Stomach (tissue), 9 donors: Measurements from ENCODE around the gene ARSJ. TPM values are rescaled to one million over a fixed set of nuclear protein-coding genes. Genes with fewer than 3 reads are reported as not detected.
A peak's percentile ranks its signal among the peaks of the same experiment; 100 is the strongest.

ENCODE experiments used
- DNase-seq, 2 donors: peaks; one replicate each; pipeline versions ENCODE4 v3.0.0 to v3.0.0-alpha.2; 2013 to 2019
- H3K27ac ChIP-seq, 5 donors: fragments of 200-600 bp in 4 of 5; sonication (generic) in 4 of 5; one replicate each; pipeline ENCODE4 v1.5.1; 2013 to 2019; ENCODE audit warnings: mild to moderate bottlenecking in 1 of 5, moderate library complexity in 1 of 5
- H3K27me3 ChIP-seq, 3 donors: fragments of 200-600 bp; sonication (generic); one replicate each; pipeline ENCODE4 v1.5.1; 2017 to 2019; ENCODE audit warnings: mixed run types in 1 of 3
- H3K36me3 ChIP-seq, 4 donors: fragments of 200-600 bp; sonication (generic); 1 replicate in 3 of 4; 2 replicates in 1 of 4; pipeline ENCODE4 v1.5.1; 2016 to 2019
- H3K4me1 ChIP-seq, 4 donors: fragments of 200-600 bp; sonication (generic); one replicate each; pipeline ENCODE4 v1.5.1; 2016 to 2019
- H3K4me3 ChIP-seq, 4 donors: fragments of 200-600 bp; sonication (generic) in 3 of 4; one replicate each; pipeline ENCODE4 v1.5.1; 2016 to 2019; ENCODE audit warnings: mild to moderate bottlenecking in 1 of 4
- H3K9me3 ChIP-seq, 4 donors: fragments of 200-600 bp; sonication (generic); one replicate each; pipeline ENCODE4 v1.5.1; 2016 to 2019
- CTCF ChIP-seq, 7 experiments: fragments of 450-650 bp in 4 of 7; fragments of 200-600 bp in 3 of 7; sonication (generic) in 3 of 7; IDR thresholded peaks; one replicate each; pipeline ENCODE4 v1.5.1; 2016 to 2019; ENCODE audit warnings: antibody characterized with exemption in 7 of 7, control low read depth in 2 of 7, mild to moderate bottlenecking in 1 of 7
- EP300 ChIP-seq: sonication (generic); formaldehyde crosslinking; IDR thresholded peaks from one replicate; pipeline ENCODE4 v1.6.1; 2017; ENCODE audit warnings: antibody characterized with exemption
- POLR2A ChIP-seq, 4 donors: fragments of 450-650 bp; IDR thresholded peaks; one replicate each; pipeline ENCODE4 v1.6.1; 2016; ENCODE audit warnings: antibody characterized with exemption in 4 of 4, control low read depth in 2 of 4, mild to moderate bottlenecking in 1 of 4, moderate library complexity in 1 of 4
- POLR2AphosphoS5 ChIP-seq, 3 donors: sonication (generic); formaldehyde crosslinking; IDR thresholded peaks; one replicate each; pipeline ENCODE4 v1.6.1; 2016; ENCODE audit warnings: antibody characterized with exemption in 3 of 3
- WGBS, 5 donors: extraction: QIAGEN DNeasy Blood & Tissue Kit in 3 of 5; methylation state at CpG; one replicate each; pipeline versions ENCODE4 v1.1.5 to v1.1.7; 2013 to 2018; 5-methylcytosine and 5-hydroxymethylcytosine counted together
- intact Hi-C: fragments of 100-400 bp; cut with DNase I; formaldehyde crosslinking; loops from one replicate; pipeline ENCODE4 v1.15.1; 2023; ENCODE audit warnings: low total_unique reads
- polyA plus RNA-seq, 3 donors: library from polyadenylated mRNA; stranded (reverse); fragments of 200-250 nt; gene quantifications; one replicate each; pipeline ENCODE4 v1.2.3, GENCODE V29; 2013
- total RNA-seq, 5 donors: library from RNA; depleted of rRNA; stranded (reverse); fragments of >200 nt; gene quantifications; one replicate each; pipeline versions ENCODE4 v1.1.0 to v1.2.3, GENCODE V29; 2014 to 2016
- donor health status: healthy with polysubstance abuse.
- donor health status: Bipolar disorder and iron deficiency.
- donor health status: healthy.

Gene ARSJ
- total and polyA plus RNA-seq, 8 donors, result 0.92 to 23.3 (median 5.6) TPM

- H3K27me3 ChIP-seq, result no peaks in the 10 kb centered on the region
- H3K9me3 ChIP-seq, result no peaks in the 10 kb centered on the region
- no peak for TF ChIP-seq EP300
- TF ChIP-seq POLR2A (IDR thresholded peaks at IDR 0.05), result no peak
- TF ChIP-seq CTCF (IDR thresholded peaks at IDR 0.05), result no peak
- H3K27ac ChIP-seq, result no peak overlapping the region
- intact Hi-C loops, result no loop called here
- H3K36me3 ChIP-seq, result no peaks in the 10 kb centered on the region
- H3K4me1 ChIP-seq, result no peaks in the 10 kb centered on the region
- H3K4me3 ChIP-seq, result no peak overlapping the region
- DNase-seq, result no peak
- 30 to 41% (median 37%) methylated on average over 1 of the region's 1 CpG for WGBS, 5 donors
Observed at GRCh38 chr4:113882668-113883067, 96.8 kb downstream of the ARSJ start.

GRCh38 chr4:113881256-113881655, 98.2 kb downstream of the ARSJ start:
- H3K4me3 ChIP-seq, result no peak overlapping the region
- no peaks in the 10 kb centered on the region for H3K36me3 ChIP-seq
- no peak overlapping the region for H3K27ac ChIP-seq
- 47 to 72% (median 65%) methylated on average over 2 of the region's 2 CpGs for WGBS, 5 donors
- no peaks in the 10 kb centered on the region for H3K4me1 ChIP-seq
- DNase-seq, result no peak
- TF ChIP-seq EP300 (no peak), POLR2A (IDR thresholded peaks at IDR 0.05) (no peak), POLR2AphosphoS5 (IDR thresholded peaks at IDR 0.05) (no peak), CTCF (IDR thresholded peaks at IDR 0.05) (no peak)
- H3K9me3 ChIP-seq, result no peaks in the 10 kb centered on the region
- intact Hi-C loops, result no loop called here
- no peaks in the 10 kb centered on the region for H3K27me3 ChIP-seq

- Histone ChIP-seq H3K27ac (no peak overlapping the region), H3K4me3 (no peak overlapping the region), H3K9me3 (no peaks in the 10 kb centered on the region), H3K36me3 (no peaks in the 10 kb centered on the region), H3K27me3 (no peaks in the 10 kb centered on the region), H3K4me1 (no peaks in the 10 kb centered on the region)
- no peak for TF ChIP-seq CTCF (IDR thresholded peaks at IDR 0.05)
- no peak for TF ChIP-seq POLR2A (IDR thresholded peaks at IDR 0.05)
- TF ChIP-seq EP300, result no peak
- no peak for TF ChIP-seq POLR2AphosphoS5 (IDR thresholded peaks at IDR 0.05)
- WGBS, 5 donors, result 31 to 48% (median 33%) methylated on average over 3 of the region's 3 CpGs
- no peak for DNase-seq
- intact Hi-C loops, result no loop called here
Observed at GRCh38 chr4:113880240-113881028, 99.0 kb downstream of the ARSJ start.

- 27 to 36% (median 33%) methylated on average over 3 of the region's 3 CpGs for WGBS, 5 donors
- TF ChIP-seq POLR2AphosphoS5 (IDR thresholded peaks at IDR 0.05) (no peak), POLR2A (IDR thresholded peaks at IDR 0.05) (no peak), CTCF (IDR thresholded peaks at IDR 0.05) (no peak), EP300 (no peak)
- DNase-seq, result peak in 1 of 2 donors; percentile 28
- H3K4me1 ChIP-seq, result no peaks in the 10 kb centered on the region
- H3K4me3 ChIP-seq, result no peak overlapping the region
- no peak overlapping the region for H3K27ac ChIP-seq
- no peaks in the 10 kb centered on the region for H3K36me3 ChIP-seq
- intact Hi-C loops, result no loop called here
- H3K9me3 ChIP-seq, result no peaks in the 10 kb centered on the region
- no peaks in the 10 kb centered on the region for H3K27me3 ChIP-seq
Observed at GRCh38 chr4:113878668-113879067, 100.8 kb downstream of the ARSJ start.
